ENCODE results near the gene PLPPR1. TPM values are rescaled to one million over a fixed set of nuclear protein-coding genes. Genes with fewer than 3 reads are reported as not detected.
"Not testable (repeated sequence)": the region's sequence is repeated elsewhere in the genome, so short reads cannot be mapped to it uniquely, and the experiment has no call there.

Gene PLPPR1
- total RNA-seq, 2 donors from 2014 or later, result not detected

GRCh38 chr9:101034222-101034621, 5.7 kb downstream of the PLPPR1 start:
- ATAC-seq (no peak), DNase-seq (ENCODE audit: low spot score in 2 of 2) (no peak)
- Mint-ChIP-seq H3K27ac (no peak overlapping the region), H3K9me3 (no peaks in the 10 kb centered on the region), H3K36me3 (no peaks in the 10 kb centered on the region)

GRCh38 chr9:101035098-101035497, 6.6 kb downstream of the PLPPR1 start:
- DNase-seq (ENCODE audit: low spot score in 2 of 2) (no peak), ATAC-seq (no peak)
- Mint-ChIP-seq H3K9me3 (peaks cover 0 to 4% of the 10 kb centered on the region in 2 donors), H3K36me3 (no peaks in the 10 kb centered on the region), H3K27ac (no peak overlapping the region)

- no peaks in the 10 kb centered on the region for H3K36me3 Mint-ChIP-seq
- no peak for DNase-seq (ENCODE audit: low spot score in 2 of 2)
These were observed 8.9 kb downstream of the PLPPR1 start for GRCh38 chr9:101037430-101037829.

GRCh38 chr9:101038488-101038887, 10.0 kb downstream of the PLPPR1 start:
- no peaks in the 10 kb centered on the region for H3K36me3 Mint-ChIP-seq
- no peak overlapping the region for H3K27ac Mint-ChIP-seq
- no peak for DNase-seq (ENCODE audit: low spot score in 2 of 2)
- ATAC-seq, result no peak
- peaks cover 0 to 4% of the 10 kb centered on the region in 2 donors for H3K9me3 Mint-ChIP-seq

More at GRCh38 chr9:101037430-101037829, 8.9 kb downstream of the PLPPR1 start:
- peaks cover 0 to 4% of the 10 kb centered on the region in 2 donors for H3K9me3 Mint-ChIP-seq
- no peak overlapping the region for H3K27ac Mint-ChIP-seq
- no peak for ATAC-seq

GRCh38 chr9:101039581-101039980, 11.1 kb downstream of the PLPPR1 start:
- ATAC-seq; DNase-seq (ENCODE audit: low spot score in 2 of 2); H3K36me3 Mint-ChIP-seq; H3K27ac Mint-ChIP-seq; H3K9me3 Mint-ChIP-seq: not testable (repeated sequence)

GRCh38 chr9:101047848-101048397, 19.4 kb downstream of the PLPPR1 start:
- no peak for DNase-seq (ENCODE audit: low spot score in 2 of 2)

GRCh38 chr9:101050650-101051049, 22.1 kb downstream of the PLPPR1 start:
- DNase-seq (ENCODE audit: low spot score in 2 of 2), result no peak
- peaks cover 5 to 12% of the 10 kb centered on the region in 2 donors for H3K9me3 Mint-ChIP-seq
- H3K36me3 Mint-ChIP-seq, result no peaks in the 10 kb centered on the region
- no peak for ATAC-seq
- no peak overlapping the region for H3K27ac Mint-ChIP-seq

More at GRCh38 chr9:101047848-101048397, 19.4 kb downstream of the PLPPR1 start:
- ATAC-seq, result no peak
- H3K27ac Mint-ChIP-seq, result no peak overlapping the region
- no peaks in the 10 kb centered on the region for H3K36me3 Mint-ChIP-seq
- peaks cover 5 to 16% of the 10 kb centered on the region in 2 donors for H3K9me3 Mint-ChIP-seq

GRCh38 chr9:101054657-101055056, 26.1 kb downstream of the PLPPR1 start:
- peak overlapping the region in 1 of 2 donors; percentile 57 for H3K27ac Mint-ChIP-seq
- H3K9me3 Mint-ChIP-seq, result peaks cover 5 to 10% of the 10 kb centered on the region in 2 donors

GRCh38 chr9:101055516-101055915, 27.0 kb downstream of the PLPPR1 start:
- peaks cover 5 to 10% of the 10 kb centered on the region in 2 donors for H3K9me3 Mint-ChIP-seq
- DNase-seq (ENCODE audit: low spot score in 2 of 2) (no peak), ATAC-seq (no peak)
- no peak overlapping the region for H3K27ac Mint-ChIP-seq
- no peaks in the 10 kb centered on the region for H3K36me3 Mint-ChIP-seq

More at GRCh38 chr9:101054657-101055056, 26.1 kb downstream of the PLPPR1 start:
- ATAC-seq, result no peak
- H3K36me3 Mint-ChIP-seq, result no peaks in the 10 kb centered on the region
- DNase-seq (ENCODE audit: low spot score in 2 of 2), result no peak

- no peaks in the 10 kb centered on the region for H3K9me3 Mint-ChIP-seq
- H3K27ac Mint-ChIP-seq, result no peak overlapping the region
- H3K36me3 Mint-ChIP-seq, result no peaks in the 10 kb centered on the region
- no peak for ATAC-seq
- DNase-seq (ENCODE audit: low spot score in 2 of 2), result no peak
These were observed 34.2 kb downstream of the PLPPR1 start for GRCh38 chr9:101062686-101063085.

- ATAC-seq (no peak), DNase-seq (ENCODE audit: low spot score in 2 of 2) (no peak)
- Mint-ChIP-seq H3K9me3 (no peaks in the 10 kb centered on the region), H3K36me3 (no peaks in the 10 kb centered on the region), H3K27ac (no peak overlapping the region)
These were observed 34.7 kb downstream of the PLPPR1 start for GRCh38 chr9:101063192-101063591.

- no peaks in the 10 kb centered on the region for H3K36me3 Mint-ChIP-seq
- H3K27ac Mint-ChIP-seq, result no peak overlapping the region
- no peaks in the 10 kb centered on the region for H3K9me3 Mint-ChIP-seq
- DNase-seq (ENCODE audit: low spot score in 2 of 2), result no peak
- no peak for ATAC-seq
These were observed 35.7 kb downstream of the PLPPR1 start for GRCh38 chr9:101064206-101064605.

GRCh38 chr9:101065930-101066329, 37.4 kb downstream of the PLPPR1 start:
- Mint-ChIP-seq H3K36me3 (no peaks in the 10 kb centered on the region), H3K27ac (no peak overlapping the region), H3K9me3 (no peaks in the 10 kb centered on the region)
- DNase-seq (ENCODE audit: low spot score in 2 of 2), result no peak
- no peak for ATAC-seq

- H3K27ac Mint-ChIP-seq, result no peak overlapping the region
- ATAC-seq, result no peak
- DNase-seq (ENCODE audit: low spot score in 2 of 2), result no peak
- H3K36me3 Mint-ChIP-seq, result no peaks in the 10 kb centered on the region
- H3K9me3 Mint-ChIP-seq, result no peaks in the 10 kb centered on the region
These were observed 40.2 kb downstream of the PLPPR1 start for GRCh38 chr9:101068696-101069095.

- H3K27ac Mint-ChIP-seq, result no peak overlapping the region
- no peaks in the 10 kb centered on the region for H3K36me3 Mint-ChIP-seq
- DNase-seq (ENCODE audit: low spot score in 2 of 2) (no peak), ATAC-seq (no peak)
- H3K9me3 Mint-ChIP-seq, result no peaks in the 10 kb centered on the region
These were observed 43.7 kb downstream of the PLPPR1 start for GRCh38 chr9:101072259-101072658.

- H3K27ac Mint-ChIP-seq, result no peak overlapping the region
- no peaks in the 10 kb centered on the region for H3K36me3 Mint-ChIP-seq
- no peak for ATAC-seq
- no peak for DNase-seq (ENCODE audit: low spot score in 2 of 2)
- H3K9me3 Mint-ChIP-seq, result no peaks in the 10 kb centered on the region
These were observed 44.6 kb downstream of the PLPPR1 start for GRCh38 chr9:101073122-101073521.

GRCh38 chr9:101081641-101082040, 53.1 kb downstream of the PLPPR1 start:
- no peaks in the 10 kb centered on the region for H3K36me3 Mint-ChIP-seq
- H3K27ac Mint-ChIP-seq, result no peak overlapping the region
- ATAC-seq, result no peak
- DNase-seq (ENCODE audit: low spot score in 2 of 2), result no peak
- peaks cover 0 to 8% of the 10 kb centered on the region in 2 donors for H3K9me3 Mint-ChIP-seq

GRCh38 chr9:101083448-101084202, 55.1 kb downstream of the PLPPR1 start:
- ATAC-seq, result no peak

More at GRCh38 chr9:101083448-101084202, 55.1 kb downstream of the PLPPR1 start:
- peaks cover 0 to 8% of the 10 kb centered on the region in 2 donors for H3K9me3 Mint-ChIP-seq
- no peak overlapping the region for H3K27ac Mint-ChIP-seq
- no peak for DNase-seq (ENCODE audit: low spot score in 2 of 2)
- H3K36me3 Mint-ChIP-seq, result no peaks in the 10 kb centered on the region

Data from activated naive CD4-positive, alpha-beta T cell treated with anti-CD3 and anti-CD28 coated beads, Interleukin-2, amount 50 U/mL, for 72 hours (primary cell).